ENCODE results near the gene PCDHA4.

- TF ChIP-seq CTCF (IDR thresholded peaks at IDR 0.05 in 8 of 11, conservative IDR thresholded peaks at IDR 0.05 in 3 of 11) (no peak), POLR2AphosphoS5 (IDR thresholded peaks at IDR 0.05) (no peak), POLR2A (IDR thresholded peaks at IDR 0.05) (no peak)
Observed at GRCh38 chr5:140802781-140803271, 4.0 kb upstream of the PCDHA4 start.

All from spleen (tissue), 7 donors.